Urothelium cell line (cell line): Measurements from ENCODE around the gene TENT4B.
A peak's percentile ranks its signal among the peaks of the same experiment; 100 is the strongest.

ENCODE experiments used
- DNase-seq: peaks from one replicate; pipeline ENCODE4 v3.0.0; 2011; ENCODE audit warnings: low spot score, mixed read lengths
- FAIRE-seq: peaks from 2 replicates; lab custom pipeline; 2011; peaks lifted over from hg19 to GRCh38; lab: Jason Lieb, UNC

The TENT4B gene

GRCh38 chr16:50192386-50193050 lies 39.4 kb downstream of the TENT4B start:
- DNase-seq (no peak), FAIRE-seq (no peak)

DNA sequence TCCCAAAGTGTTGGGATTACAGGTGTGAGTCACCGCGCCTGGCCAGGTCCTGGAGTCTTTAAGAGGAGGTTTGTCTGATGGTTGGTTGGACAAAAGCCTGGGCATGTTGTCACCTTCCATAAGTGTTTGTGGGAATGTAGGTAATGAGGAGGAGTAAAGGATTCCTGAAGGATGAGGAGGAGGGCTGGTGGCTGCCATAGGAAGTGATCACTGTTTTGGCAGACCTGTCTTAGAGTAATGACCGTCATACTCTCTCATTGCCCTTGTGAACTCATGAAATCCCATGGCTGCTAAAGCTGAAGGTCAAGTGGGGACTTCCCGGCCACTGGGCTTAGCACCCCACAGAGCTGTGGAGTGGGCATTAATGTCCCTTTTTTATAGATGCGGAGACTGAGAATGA lies 40.5 kb downstream of the TENT4B start:
- DNase-seq, result peak; percentile 19

DNA sequence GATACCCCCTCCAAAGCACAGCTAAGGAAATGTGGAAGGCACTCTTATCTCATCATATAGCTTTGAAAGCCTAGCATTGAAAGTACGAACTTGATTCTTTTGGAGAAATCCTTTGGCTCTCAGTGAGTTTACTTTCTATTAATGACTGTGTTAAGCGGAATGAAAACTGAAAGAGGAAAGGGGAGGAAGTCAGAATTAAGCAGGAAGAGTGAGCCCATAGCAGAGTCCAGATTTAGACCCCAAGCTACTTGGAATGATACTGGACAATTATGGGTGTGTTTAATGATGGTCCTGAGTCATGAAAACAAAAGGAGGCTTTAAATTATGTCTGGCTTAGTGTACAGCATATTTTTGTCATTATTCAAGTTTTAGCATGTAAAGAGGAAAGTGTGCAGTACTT lies 42.2 kb downstream of the TENT4B start:
- FAIRE-seq (no peak), DNase-seq (no peak)

More for the DNA sequence above, 40.5 kb downstream of the TENT4B start:
- no peak for FAIRE-seq

GRCh38 chr16:50195756-50196155 lies 42.6 kb downstream of the TENT4B start:
- FAIRE-seq (no peak), DNase-seq (no peak)

GRCh38 chr16:50197582-50197981 lies 44.5 kb downstream of the TENT4B start:
- FAIRE-seq (no peak), DNase-seq (no peak)

DNA sequence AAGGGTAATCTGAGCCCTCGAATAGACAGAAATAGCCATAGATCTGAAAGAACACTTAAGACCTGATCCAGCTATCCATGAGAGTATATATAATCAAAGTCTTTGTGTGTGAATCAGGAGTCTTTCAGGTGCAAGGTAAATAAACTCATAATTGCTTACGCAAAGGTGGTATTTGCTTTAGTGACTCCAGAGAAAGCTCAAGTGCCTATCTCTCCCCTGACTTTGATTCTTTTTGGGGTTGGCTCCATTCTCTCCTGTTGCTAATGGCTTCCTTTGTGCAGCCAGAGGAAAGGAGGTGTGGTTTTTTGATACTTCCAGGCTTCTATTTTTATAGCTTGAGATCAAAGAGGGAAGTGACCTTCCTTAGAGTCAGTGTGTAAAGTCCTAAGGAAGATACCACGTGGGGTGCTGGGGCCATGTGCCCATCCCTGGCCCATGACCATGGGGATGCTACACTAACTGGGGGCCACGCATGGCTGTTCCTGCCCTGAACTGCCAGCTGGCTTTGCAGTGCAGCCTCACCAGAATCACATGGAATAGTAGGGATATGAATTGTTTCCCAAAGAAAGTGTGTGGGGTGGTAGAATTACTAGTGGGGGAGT lies 45.8 kb downstream of the TENT4B start:
- DNase-seq, result no peak
- no peak for FAIRE-seq

DNA sequence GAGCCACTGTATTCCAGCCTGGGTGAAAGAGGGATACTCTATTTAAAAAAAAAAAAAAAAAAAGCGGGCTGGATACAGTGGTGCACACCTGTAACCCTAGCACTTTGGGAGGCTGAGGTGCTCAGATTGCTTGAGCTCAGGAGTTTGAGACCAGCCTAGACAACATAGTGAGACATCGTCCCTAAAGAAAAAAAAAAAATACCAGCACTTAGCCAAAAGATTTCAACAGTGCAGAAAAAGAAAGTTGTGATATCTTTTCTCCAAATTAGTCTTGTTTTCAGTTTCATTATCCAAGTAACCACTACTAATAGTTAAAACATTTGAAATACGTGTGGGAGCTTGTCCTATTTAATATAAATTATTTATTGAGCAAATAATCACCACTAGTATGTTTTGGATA lies 48.7 kb downstream of the TENT4B start:
- DNase-seq (no peak), FAIRE-seq (no peak)

DNA sequence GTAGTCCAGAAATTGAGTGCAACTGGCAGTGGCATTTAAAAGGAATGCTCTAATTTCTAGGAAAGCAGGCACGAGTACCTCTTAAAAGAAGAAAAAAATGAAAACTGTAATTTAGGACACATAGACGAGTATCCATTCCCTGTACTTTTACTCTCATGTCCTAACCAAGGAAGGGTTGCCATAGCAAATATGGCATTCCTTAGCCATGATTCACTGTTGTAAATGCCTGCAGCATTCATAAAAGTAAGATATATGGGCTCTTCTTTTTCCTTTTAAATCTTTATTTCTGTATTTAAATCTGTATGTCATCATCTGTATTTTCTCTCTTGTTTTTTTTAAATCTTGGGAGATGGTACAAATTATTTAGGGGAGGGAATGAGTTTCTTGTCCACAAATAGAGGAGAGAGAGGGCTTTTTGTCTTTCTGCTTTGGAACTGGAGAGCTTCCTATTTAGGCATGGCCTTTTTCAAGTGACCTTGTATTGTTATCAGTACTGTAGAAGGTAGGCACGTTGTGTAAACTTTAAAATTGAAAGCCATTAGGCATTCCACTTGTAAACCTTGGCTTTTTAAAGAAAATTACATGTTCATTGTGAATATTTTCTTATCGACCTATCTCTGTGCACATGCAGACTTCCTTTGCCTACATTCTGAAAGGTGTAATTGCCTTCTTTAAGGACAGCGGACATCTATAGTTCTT lies 50.0 kb downstream of the TENT4B start:
- DNase-seq (peak; percentile 78), FAIRE-seq (no peak)

- DNase-seq (no peak), FAIRE-seq (no peak)
Observed at GRCh38 chr16:50203681-50204080, 50.6 kb downstream of the TENT4B start.

- FAIRE-seq, result no peak
- no peak for DNase-seq
Observed at GRCh38 chr16:50204453-50205108, 51.5 kb downstream of the TENT4B start.

DNA sequence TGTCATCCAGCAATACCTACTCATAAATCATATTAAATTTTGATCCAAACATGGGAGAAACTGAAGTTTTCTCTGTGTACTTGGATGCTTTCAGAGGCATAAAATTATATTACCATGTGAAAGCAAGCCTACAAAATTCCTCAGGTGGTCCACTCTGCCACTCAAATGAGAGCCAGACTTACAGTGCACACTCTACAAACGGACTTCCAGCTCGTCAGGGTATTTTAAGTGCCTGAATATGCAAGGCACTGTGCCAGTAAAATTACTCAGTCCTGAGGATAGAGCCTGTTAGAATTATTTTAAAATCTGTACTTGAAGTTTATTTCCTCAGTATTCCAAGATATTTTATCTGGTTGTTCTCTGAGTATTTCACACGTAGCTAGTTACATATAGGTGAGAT lies 54.5 kb downstream of the TENT4B start:
- no peak for FAIRE-seq
- no peak for DNase-seq

DNA sequence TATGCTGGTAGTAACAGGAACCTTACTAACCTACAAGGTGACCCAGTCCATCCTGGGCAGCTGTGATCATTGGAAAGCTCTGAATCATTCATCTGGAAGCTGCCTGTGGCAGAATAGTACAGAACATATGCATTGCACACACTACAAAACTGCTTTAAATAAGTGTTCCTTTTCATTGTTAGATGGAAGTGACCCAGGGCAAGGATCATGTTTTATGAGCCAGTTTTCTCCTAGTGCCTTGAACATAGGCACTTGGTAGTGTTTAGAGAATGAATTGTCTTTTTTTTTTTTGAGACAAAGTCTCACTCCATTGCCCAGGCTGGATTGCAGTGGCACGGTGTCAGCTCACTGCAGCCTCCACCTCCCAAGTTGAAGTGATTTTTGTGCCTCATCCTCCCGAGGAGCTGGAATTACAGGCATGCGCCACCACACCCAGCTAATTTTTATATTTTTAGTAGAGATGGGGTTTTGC lies 55.4 kb downstream of the TENT4B start:
- no peak for DNase-seq
- no peak for FAIRE-seq

- FAIRE-seq (no peak), DNase-seq (no peak)
Observed at GRCh38 chr16:50209546-50210265, 56.6 kb downstream of the TENT4B start.

DNA sequence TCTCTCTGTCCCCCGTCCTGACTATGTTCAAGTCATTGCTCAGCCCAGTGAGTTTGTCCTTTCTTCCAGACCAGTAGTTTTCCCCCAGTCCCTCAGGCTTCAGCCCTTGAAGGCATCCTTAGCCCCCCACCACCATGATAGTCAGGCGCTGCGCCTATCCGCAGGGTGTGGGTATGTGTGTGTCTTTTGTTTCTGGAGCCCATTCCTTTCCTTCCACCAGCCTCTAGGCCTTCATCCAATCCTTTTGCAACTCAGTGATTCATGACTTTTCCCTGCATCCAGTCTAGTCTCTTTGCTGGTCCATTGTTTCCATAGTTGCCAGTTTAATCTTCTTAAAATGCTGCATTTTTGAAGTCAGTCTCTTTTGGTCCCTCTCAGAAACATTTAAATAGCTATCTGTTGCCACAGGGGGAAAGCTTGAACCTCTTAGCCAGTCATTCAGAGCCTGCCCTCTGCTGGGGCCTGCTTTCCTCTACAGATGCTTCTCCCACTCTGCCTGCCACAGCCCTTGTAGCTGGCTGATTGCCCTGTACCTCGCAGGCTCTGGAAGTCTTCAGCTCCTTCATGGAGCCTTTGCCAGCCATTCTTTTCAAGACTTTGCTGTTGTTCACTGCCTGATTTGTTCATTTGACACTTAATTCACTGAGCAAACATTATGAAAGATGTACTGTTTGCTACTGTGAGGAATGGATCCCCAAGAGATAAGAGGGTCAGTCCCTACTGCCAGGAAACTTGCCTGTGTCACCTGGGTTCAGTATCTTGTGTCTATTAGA lies 57.3 kb downstream of the TENT4B start:
- no peak for FAIRE-seq
- DNase-seq, result peak; percentile 51

- FAIRE-seq (no peak), DNase-seq (peak; percentile 27)
Observed at GRCh38 chr16:50213939-50214519, 60.9 kb downstream of the TENT4B start.

DNA sequence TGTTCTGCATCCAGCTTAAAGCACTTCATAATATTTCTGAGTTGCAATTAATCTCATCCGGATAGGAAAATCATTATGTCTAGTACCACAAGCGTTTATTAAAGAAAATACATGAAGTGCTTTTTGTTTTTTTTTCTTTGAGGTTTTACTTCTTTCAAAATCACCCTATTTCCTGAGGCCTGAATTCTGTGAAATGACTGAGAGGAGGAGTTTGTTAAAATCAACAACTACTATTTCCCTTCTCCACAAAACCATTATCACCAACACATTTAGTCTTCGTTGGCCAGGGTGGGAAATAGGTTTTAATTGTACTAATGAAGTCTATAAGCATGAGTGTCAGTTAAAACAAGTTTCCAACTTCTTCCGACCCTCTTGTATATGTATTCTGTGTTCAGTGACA lies 62.6 kb downstream of the TENT4B start:
- FAIRE-seq, result no peak
- DNase-seq, result no peak

DNA sequence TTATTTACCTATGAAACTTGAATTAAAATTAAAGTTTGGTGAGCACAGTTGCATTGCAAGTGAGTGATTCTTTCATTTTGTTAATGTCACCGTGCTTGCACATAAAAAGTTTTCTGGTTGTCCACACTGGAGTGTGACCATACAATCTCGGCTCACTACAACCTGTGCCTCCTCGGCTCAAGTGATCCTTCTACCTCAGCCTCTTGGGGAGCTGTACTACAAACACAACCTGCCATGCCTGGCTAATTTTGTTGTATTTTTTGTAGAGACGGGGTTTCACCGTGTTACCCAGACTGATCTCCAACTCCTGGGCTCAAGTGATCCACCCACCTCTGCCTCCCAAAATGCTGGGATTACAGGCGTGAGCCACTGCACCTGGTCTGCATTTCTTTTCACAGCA lies 63.1 kb downstream of the TENT4B start:
- FAIRE-seq (no peak), DNase-seq (no peak)

- FAIRE-seq, result no peak
- DNase-seq, result no peak
Observed at GRCh38 chr16:50219402-50219975, 66.4 kb downstream of the TENT4B start.

DNA sequence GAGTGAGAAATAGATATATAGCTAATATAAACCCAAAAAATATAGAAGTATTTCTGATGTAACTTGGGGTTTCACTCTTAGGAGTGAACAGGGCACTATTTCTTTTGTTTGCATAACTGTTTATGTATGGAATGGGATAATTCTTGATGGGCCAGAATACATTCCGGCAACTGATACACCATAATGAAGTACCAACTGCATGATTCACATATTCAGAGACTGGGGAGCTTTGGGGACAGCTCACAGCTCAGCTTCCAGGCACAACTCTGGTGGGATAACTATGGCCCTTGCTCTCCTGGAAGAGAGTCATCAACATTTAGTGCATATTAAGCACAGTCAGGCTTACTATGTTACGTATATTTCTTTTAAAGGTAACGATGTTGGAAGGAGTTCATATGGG lies 71.2 kb downstream of the TENT4B start:
- FAIRE-seq, result no peak
- no peak for DNase-seq
